ENCODE results near the gene SLC7A10.

GRCh38 chr19:33252971-33253370 is 27.3 kb upstream of the SLC7A10 start:
- TF ChIP-seq POLR2A (IDR thresholded peaks at IDR 0.05): no peak
- TF ChIP-seq, protein P1, sequence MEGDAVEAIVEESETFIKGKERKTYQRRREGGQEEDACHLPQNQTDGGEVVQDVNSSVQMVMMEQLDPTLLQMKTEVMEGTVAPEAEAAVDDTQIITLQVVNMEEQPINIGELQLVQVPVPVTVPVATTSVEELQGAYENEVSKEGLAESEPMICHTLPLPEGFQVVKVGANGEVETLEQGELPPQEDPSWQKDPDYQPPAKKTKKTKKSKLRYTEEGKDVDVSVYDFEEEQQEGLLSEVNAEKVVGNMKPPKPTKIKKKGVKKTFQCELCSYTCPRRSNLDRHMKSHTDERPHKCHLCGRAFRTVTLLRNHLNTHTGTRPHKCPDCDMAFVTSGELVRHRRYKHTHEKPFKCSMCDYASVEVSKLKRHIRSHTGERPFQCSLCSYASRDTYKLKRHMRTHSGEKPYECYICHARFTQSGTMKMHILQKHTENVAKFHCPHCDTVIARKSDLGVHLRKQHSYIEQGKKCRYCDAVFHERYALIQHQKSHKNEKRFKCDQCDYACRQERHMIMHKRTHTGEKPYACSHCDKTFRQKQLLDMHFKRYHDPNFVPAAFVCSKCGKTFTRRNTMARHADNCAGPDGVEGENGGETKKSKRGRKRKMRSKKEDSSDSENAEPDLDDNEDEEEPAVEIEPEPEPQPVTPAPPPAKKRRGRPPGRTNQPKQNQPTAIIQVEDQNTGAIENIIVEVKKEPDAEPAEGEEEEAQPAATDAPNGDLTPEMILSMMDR (IDR thresholded peaks at IDR 0.05): no peak
